H9 (cell line): ENCODE data around the gene C10orf143. TPM values are rescaled to one million over a fixed set of nuclear protein-coding genes. Genes with fewer than 3 reads are reported as not detected.

Experiments
- DNase-seq: peaks from one replicate; pipeline ENCODE4 v3.0.0-alpha.2; 2017
- H2AFZ ChIP-seq: one replicate; pipeline ENCODE4 v1.6.1; 2013; ENCODE audit warnings: mild to moderate bottlenecking, low read length, control low read depth, moderate library complexity
- H2AK5ac ChIP-seq: 2 replicates; pipeline ENCODE4 v1.6.1; 2013; ENCODE audit warnings: low read length, control low read depth, mixed read lengths; ENCODE audit not compliant: insufficient read length
- H2BK120ac ChIP-seq: one replicate; pipeline ENCODE4 v1.6.1; 2013; ENCODE audit warnings: low read depth, mild to moderate bottlenecking, low read length, control low read depth, inconsistent platforms; ENCODE audit not compliant: poor library complexity, severe bottlenecking
- H2BK12ac ChIP-seq: 2 replicates; pipeline ENCODE4 v1.6.1; 2013; ENCODE audit warnings: low read length, control low read depth, mixed read lengths, low read depth; ENCODE audit not compliant: insufficient read length
- H2BK15ac ChIP-seq: 2 replicates; pipeline ENCODE4 v1.6.1; 2013; ENCODE audit warnings: low read depth, low read length, control low read depth
- H2BK20ac ChIP-seq: one replicate; pipeline ENCODE4 v1.6.1; 2013; ENCODE audit warnings: low read depth, mild to moderate bottlenecking, low read length, control low read depth, inconsistent platforms; ENCODE audit not compliant: poor library complexity, severe bottlenecking
- H2BK5ac ChIP-seq: 2 replicates; pipeline ENCODE4 v1.6.1; 2013; ENCODE audit warnings: low read length, control low read depth, mixed read lengths; ENCODE audit not compliant: insufficient read length
- H3K14ac ChIP-seq: 2 replicates; pipeline ENCODE4 v1.6.1; 2013; ENCODE audit warnings: low read length, control low read depth; ENCODE audit not compliant: insufficient read depth
- H3K18ac ChIP-seq: 2 replicates; pipeline ENCODE4 v1.6.1; 2013; ENCODE audit warnings: low read depth, mild to moderate bottlenecking, mixed read lengths, low read length, control low read depth; ENCODE audit not compliant: insufficient read length
- H3K23ac ChIP-seq: 2 replicates; pipeline ENCODE4 v1.6.1; 2013; ENCODE audit warnings: low read length, control low read depth, mixed read lengths, low read depth; ENCODE audit not compliant: insufficient read length
- H3K23me2 ChIP-seq: 2 replicates; pipeline ENCODE4 v1.6.1; 2013; ENCODE audit warnings: low read depth, mild to moderate bottlenecking, mixed read lengths, low read length, control low read depth; ENCODE audit not compliant: insufficient read length, poor library complexity, severe bottlenecking
- H3K27ac ChIP-seq: 2 replicates; pipeline ENCODE4 v1.5.1; 2013; ENCODE audit warnings: low read length, control low read depth, mixed read lengths, low read depth; ENCODE audit not compliant: insufficient read length
- H3K27me3 ChIP-seq: 2 replicates; pipeline ENCODE4 v1.6.1; 2013; ENCODE audit warnings: low read length, control low read depth, inconsistent platforms; ENCODE audit not compliant: insufficient read depth
- H3K4ac ChIP-seq: 2 replicates; pipeline ENCODE4 v1.6.1; 2013; ENCODE audit warnings: low read depth, mild to moderate bottlenecking, control low read depth, inconsistent platforms, low read length, moderate library complexity
- H3K4me1 ChIP-seq: 2 replicates; pipeline ENCODE4 v1.6.1; 2013; ENCODE audit warnings: low read length, control low read depth, inconsistent platforms; ENCODE audit not compliant: insufficient read depth
- H3K4me2 ChIP-seq: 2 replicates; pipeline ENCODE4 v1.6.1; 2013; ENCODE audit warnings: low read length, control low read depth, mixed read lengths; ENCODE audit not compliant: insufficient read length, insufficient read depth
- H3K56ac ChIP-seq: 2 replicates; pipeline ENCODE4 v1.6.1; 2013; ENCODE audit warnings: low read depth, mild to moderate bottlenecking, mixed read lengths, low read length, control low read depth; ENCODE audit not compliant: insufficient read length
- H3K79me1 ChIP-seq: 2 replicates; pipeline ENCODE4 v1.6.1; 2013; ENCODE audit warnings: low read depth, mild to moderate bottlenecking, moderate library complexity, low read length, control low read depth, inconsistent platforms; ENCODE audit not compliant: insufficient read depth, poor library complexity, severe bottlenecking
- H3K79me2 ChIP-seq: 2 replicates; pipeline ENCODE4 v1.6.1; 2013; ENCODE audit warnings: low read length, control low read depth, inconsistent platforms; ENCODE audit not compliant: insufficient read depth
- H3K9ac ChIP-seq: 2 replicates; pipeline ENCODE4 v1.6.1; 2013; ENCODE audit warnings: low read length, control low read depth, mixed read lengths; ENCODE audit not compliant: insufficient read length; ENCODE audit errors: extremely low read depth
- H3K9me3 ChIP-seq: one replicate; pipeline ENCODE4 v1.6.1; 2013; ENCODE audit warnings: low read depth, low read length, inconsistent platforms; ENCODE audit not compliant: control insufficient read depth
- H3T11ph ChIP-seq: one replicate; pipeline ENCODE4 v1.6.1; 2013; ENCODE audit warnings: mild to moderate bottlenecking, low read length, control low read depth, inconsistent platforms
- H4K20me1 ChIP-seq: one replicate; pipeline ENCODE4 v1.6.1; 2013; ENCODE audit not compliant: control insufficient read depth, insufficient read length, insufficient read depth
- H4K5ac ChIP-seq: 2 replicates; pipeline ENCODE4 v1.6.1; 2013; ENCODE audit warnings: low read depth, mild to moderate bottlenecking, mixed read lengths, low read length, control low read depth; ENCODE audit not compliant: insufficient read length
- H4K8ac ChIP-seq: replicated peaks from 2 replicates; pipeline ENCODE4 v1.6.1; 2013; ENCODE audit warnings: low read length, control low read depth, mixed read lengths, low read depth; ENCODE audit not compliant: insufficient read length
- H4K91ac ChIP-seq: 2 replicates; pipeline ENCODE4 v1.6.1; 2013; ENCODE audit warnings: low read depth, mild to moderate bottlenecking, moderate library complexity, mixed read lengths, low read length, control low read depth; ENCODE audit not compliant: insufficient read length
- H3K27ac Mint-ChIP-seq, 3 experiments: 2 replicates in 2 of 3; 3 replicates in 1 of 3; pipeline ENCODE4 v1.8.0; 2020 to 2021; ENCODE audit warnings: mixed read lengths in 3 of 3, mild to moderate bottlenecking in 1 of 3, moderate library complexity in 1 of 3
- H3K27me3 Mint-ChIP-seq: 2 replicates; pipeline ENCODE4 v1.8.0; 2021; ENCODE audit warnings: low read depth, mild to moderate bottlenecking, moderate library complexity, mixed read lengths
- H3K36me3 Mint-ChIP-seq, 3 experiments: 2 replicates in 2 of 3; 3 replicates in 1 of 3; pipeline ENCODE4 v1.8.0; 2020 to 2021; ENCODE audit warnings: low read depth in 3 of 3, mixed read lengths in 3 of 3; ENCODE audit not compliant: insufficient read depth in 1 of 3
- H3K4me1 Mint-ChIP-seq, 2 experiments: 2 replicates each; pipeline ENCODE4 v1.8.0; 2020; ENCODE audit warnings: mixed read lengths in 2 of 2
- H3K4me3 Mint-ChIP-seq, 2 experiments: 2 replicates in 1 of 2; 3 replicates in 1 of 2; pipeline ENCODE4 v1.8.0; 2020 to 2021; ENCODE audit warnings: mild to moderate bottlenecking in 2 of 2, mixed read lengths in 2 of 2, moderate library complexity in 1 of 2
- H3K9me3 Mint-ChIP-seq, 2 experiments: 2 replicates in 1 of 2; 3 replicates in 1 of 2; pipeline ENCODE4 v1.8.0; 2020; ENCODE audit warnings: mild to moderate bottlenecking in 2 of 2, mixed read lengths in 2 of 2, moderate library complexity in 1 of 2
- CTCF ChIP-seq: fragments of 200-600 bp; sonication (generic); conservative IDR thresholded peaks from 3 replicates; pipeline ENCODE4 v1.8.0; 2021; ENCODE audit warnings: antibody characterized with exemption, mild to moderate bottlenecking
- WGBS: extraction: QIAGEN DNeasy Blood & Tissue Kit; methylation state at CpG from one replicate; pipeline ENCODE4 v1.1.7; 2013; ENCODE audit warnings: missing lambda C conversion rate, low lambda C conversion rate, mixed read lengths; ENCODE audit not compliant: insufficient read length; ENCODE audit errors: extremely low coverage; 5-methylcytosine and 5-hydroxymethylcytosine counted together
- total RNA-seq: library from RNA; stranded (reverse); gene quantifications from 2 replicates; pipeline ENCODE4 v1.2.1, GENCODE V29; 2021

Gene C10orf143
- total RNA-seq, 1 experiment from 2014 or later, result 0.94 TPM

- Histone ChIP-seq H3K27ac (no peak overlapping the region), H3K4me1 (no peaks in the 10 kb centered on the region; the same call in 1 of the 2 replicates), H2BK12ac (no peak overlapping the region), H2AFZ (no peak overlapping the region), H3K56ac (no peak overlapping the region), H3K79me2 (no peaks in the 10 kb centered on the region), H2AK5ac (no peak overlapping the region), H3K9me3 (no peaks in the 10 kb centered on the region), H2BK20ac (no peak overlapping the region), H3K4ac (no peak overlapping the region), H3K14ac (no peak overlapping the region), H3K18ac (no peak overlapping the region), H3K27me3 (no peaks in the 10 kb centered on the region), H4K5ac (no peak overlapping the region), H3T11ph (no peak overlapping the region), H3K4me2 (no peak overlapping the region), H3K23me2 (no peaks in the 10 kb centered on the region), H4K91ac (no peak overlapping the region), H3K9ac (no peak overlapping the region), H4K20me1 (no peaks in the 10 kb centered on the region), H3K79me1 (no peaks in the 10 kb centered on the region), H3K23ac (no peak overlapping the region), H2BK15ac (no peak overlapping the region), H2BK120ac (no peak overlapping the region), H2BK5ac (no peak overlapping the region), H4K8ac (no peak overlapping the region)
- no CpG with 5 or more reads among the region's 12 CpGs for WGBS
- H3K4me3 Mint-ChIP-seq, result no peak overlapping the region
- peaks cover 9% of the 10 kb centered on the region for H3K27me3 Mint-ChIP-seq
- H3K36me3 Mint-ChIP-seq, result no peaks in the 10 kb centered on the region
- H3K4me1 Mint-ChIP-seq, result peaks cover 0 to 7% of the 10 kb centered on the region in 2 experiments; a peak in 3 of 4 replicates
- no peak overlapping the region for H3K27ac Mint-ChIP-seq
- H3K9me3 Mint-ChIP-seq, result peaks cover 0 to 2% of the 10 kb centered on the region in 2 experiments; a peak in 2 of 5 replicates
- no peak for DNase-seq
- TF ChIP-seq CTCF, result no peak
Observed at GRCh38 chr10:130049244-130049643, 61.4 kb downstream of the C10orf143 start.
